NK-92 (cell line): ENCODE data around the gene ANAPC5.
"Not testable (repeated sequence)": the region's sequence is repeated elsewhere in the genome, so short reads cannot be mapped to it uniquely, and the experiment has no call there.

ENCODE experiments used
- DNase-seq: peaks from one replicate; lab custom pipeline; 2025; ENCODE audit not compliant: unreplicated experiment; lab: John Stamatoyannopoulos, UW

The ANAPC5 gene

DNA sequence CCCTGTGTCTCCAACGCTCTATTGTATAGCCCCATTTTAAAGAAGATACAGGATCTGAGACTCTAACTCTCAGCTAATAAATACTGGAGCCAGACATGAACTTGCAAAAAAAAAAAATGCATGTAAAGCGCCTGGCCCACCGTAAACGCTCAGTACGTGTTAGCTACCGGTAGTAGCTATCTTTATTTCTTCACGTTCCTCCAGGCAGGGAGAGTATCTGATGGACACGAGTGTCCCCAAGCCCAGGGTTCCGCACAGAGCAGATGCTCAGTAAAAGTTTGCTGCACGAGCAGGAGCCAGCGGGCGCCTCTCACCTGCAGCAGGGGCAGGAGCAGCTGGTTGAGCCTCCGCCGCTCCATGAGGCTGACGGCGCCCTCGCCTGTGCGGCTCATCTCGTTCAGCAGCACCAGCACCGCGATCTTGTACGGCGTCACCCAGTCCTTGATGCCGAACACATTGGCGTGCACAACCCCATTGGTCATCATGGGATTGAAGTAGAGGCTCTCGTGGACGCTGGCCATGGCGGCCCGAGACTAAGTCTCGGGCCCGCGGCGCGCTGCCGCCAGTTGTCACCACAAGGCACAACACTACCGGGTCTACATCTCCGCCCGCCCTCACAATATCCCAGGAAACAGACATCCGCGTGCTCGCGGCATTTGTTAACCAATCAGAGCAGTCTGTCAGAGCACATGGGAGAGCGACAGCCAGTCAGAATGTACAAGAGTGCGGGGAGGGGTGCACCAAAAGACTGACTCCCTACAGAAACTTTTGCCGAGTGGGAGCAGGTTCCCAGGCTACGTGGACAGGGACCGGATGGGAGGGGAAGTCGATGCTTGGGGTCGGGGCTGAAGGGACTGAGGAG, at the start of gene ANAPC5:
Gene ANAPC5, minus strand, starts transcription at position 592 of the 862 bp plus-strand sequence. Its CDS starts 71 bp downstream, at position 521.
- DNase-seq: peak; percentile 50

DNA sequence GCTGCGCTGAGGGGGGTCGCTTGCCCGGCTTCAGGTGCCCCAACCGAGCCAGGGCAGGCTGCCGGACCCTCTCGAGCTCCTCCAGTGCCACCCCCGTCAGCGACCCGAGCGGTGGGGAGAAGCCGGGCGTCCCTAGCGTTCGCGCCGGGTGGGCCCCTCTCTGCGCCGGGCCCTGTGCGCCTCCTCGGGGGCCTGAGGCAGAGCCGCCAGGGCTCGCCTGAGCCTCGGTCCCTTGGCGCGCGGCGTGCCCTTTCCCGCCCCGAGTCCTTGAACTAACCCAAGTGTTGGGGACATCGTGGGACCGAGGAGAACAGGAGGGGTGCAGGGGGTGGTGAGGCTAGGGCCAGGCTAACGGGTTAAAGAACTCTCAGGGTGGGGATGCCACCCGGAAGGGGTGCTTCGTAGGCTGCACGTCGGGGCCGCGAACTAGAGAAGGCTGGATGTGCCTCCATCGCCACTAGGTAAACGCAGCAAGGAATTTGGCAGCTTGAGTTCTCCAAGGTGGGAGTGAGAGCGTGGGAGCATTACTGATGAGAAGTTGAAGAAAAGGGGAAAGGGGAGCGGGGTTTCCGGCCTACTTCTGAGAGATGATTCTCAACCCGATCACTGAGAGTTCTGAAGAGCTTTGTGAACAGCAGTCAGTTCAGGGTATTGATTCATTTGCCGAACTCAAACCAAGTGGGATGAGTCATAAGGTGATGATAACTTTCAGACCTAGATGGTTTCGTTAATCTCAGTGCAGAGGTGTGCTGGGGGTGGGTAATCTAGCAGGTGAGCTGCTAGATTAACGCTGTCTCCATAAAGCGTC, 48.3 kb upstream of the ANAPC5 start:
- no peak for DNase-seq

DNA sequence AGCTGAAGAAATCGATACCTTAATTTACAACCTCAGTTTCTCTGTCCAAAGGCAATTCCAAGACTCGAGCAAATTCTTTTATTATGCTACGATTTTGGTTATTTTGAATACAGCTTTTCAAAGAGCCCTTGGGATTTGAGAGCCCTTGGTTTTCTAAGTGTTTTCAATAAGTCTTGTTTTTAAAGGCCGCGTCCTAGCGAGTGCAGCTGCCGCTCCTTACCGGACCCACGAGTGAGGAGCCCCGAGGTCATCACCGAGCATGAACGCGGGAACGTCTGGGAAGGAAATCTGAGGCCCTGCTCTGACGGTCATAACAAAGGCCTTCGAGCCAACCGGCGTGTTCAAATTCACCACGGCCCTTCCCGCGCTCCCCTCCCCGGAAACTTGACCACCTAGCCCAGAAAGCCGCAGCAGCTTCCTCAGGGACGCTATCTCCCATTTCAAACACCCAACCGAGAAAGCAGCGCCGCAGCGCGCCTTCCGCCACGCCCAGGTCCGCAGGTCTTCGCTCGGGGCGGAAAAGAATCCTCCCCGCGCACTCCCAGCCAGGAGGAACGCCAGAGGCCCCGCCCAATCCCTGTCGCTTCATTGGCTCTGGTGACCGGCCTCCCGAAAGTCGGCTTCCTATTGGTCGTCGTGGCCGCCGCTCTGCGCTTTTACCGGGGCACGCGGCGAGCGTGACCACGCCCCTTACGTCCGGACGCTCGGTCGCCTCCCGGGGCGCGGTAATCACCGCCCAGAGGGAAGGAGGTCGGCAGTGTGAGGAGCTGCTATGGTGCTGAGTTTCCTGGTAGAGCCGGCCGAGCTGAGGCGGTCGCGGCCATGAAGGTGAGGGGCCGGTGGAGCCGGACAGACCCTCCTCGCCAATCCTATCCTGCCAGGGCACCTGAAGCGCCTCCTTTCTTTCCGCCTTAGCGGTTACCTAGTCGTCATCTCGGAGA, 47.5 kb upstream of the ANAPC5 start, which contains the start of gene RNF34:
Gene RNF34, plus strand, starts transcription at position 728 of the 941 bp plus-strand sequence. Its CDS starts 95 bp downstream, at position 823.
- peak; percentile 81 for DNase-seq

DNA sequence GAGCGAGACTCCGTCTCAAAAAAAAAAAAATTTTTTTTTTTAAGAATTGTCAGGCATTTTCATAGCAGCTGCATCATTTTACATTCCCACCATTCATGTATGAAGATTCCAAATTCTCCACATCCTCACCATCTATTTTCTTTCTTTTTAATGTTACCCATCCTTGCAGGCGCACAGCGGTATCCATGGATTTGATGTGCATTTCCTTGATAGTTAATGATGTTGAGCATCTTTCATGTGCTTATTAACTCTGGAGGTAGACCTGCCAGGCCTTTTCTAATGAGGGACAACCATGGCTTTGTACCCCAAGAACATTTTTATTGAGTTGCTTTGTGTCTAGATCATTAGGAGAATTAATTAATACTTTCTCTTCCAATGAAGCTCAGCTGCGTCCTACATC, 46.1 kb upstream of the ANAPC5 start:
- DNase-seq: no peak

DNA sequence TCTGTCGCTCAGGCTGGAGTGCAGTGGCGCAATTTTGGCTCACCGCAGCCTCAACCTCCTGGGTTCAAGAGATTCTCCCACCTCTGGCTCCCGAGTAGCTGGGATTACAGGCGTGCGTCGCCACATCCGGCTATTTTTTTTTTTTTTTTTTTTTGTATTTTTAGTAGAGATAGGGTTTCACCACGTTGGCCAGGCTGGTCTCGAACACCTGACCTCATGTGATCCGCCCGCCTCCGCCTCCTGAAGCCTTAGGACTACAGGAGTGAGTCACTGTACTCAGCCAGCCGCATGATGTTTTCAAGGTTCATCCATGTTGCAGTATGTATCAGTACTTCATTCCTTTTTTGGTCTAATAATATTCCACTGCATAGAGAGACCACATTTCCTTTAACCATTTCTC, 45.3 kb upstream of the ANAPC5 start:
- no peak for DNase-seq

DNA sequence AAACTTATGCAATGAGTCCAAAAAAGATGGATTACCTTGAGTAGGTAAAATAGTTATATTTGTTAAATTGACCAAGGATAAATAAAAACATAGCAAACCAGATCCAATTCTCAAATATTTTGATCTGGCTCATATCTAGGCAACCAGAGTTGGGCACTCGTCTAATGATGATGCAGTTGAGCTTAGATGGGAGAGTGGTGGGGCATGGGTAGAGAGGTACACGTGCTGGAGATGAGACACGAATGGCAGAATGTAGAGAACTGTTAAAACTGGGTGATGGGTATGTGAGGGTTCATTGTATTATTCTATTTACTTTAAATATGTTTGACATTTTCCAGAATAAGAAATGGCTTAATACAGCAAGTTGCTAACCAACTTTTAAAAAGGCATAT, 40.1 kb upstream of the ANAPC5 start:
- DNase-seq: no peak

GRCh38 chr12:121391619-121392324, 39.6 kb upstream of the ANAPC5 start:
- DNase-seq: no peak

- no peak for DNase-seq
These were observed 38.6 kb upstream of the ANAPC5 start for GRCh38 chr12:121390856-121391255.

GRCh38 chr12:121388421-121388981, 36.3 kb upstream of the ANAPC5 start:
- DNase-seq: no peak

GRCh38 chr12:121384891-121385290, 32.7 kb upstream of the ANAPC5 start:
- DNase-seq: not testable (repeated sequence)

- no peak for DNase-seq
These were observed 31.4 kb upstream of the ANAPC5 start for GRCh38 chr12:121383601-121384021.

DNA sequence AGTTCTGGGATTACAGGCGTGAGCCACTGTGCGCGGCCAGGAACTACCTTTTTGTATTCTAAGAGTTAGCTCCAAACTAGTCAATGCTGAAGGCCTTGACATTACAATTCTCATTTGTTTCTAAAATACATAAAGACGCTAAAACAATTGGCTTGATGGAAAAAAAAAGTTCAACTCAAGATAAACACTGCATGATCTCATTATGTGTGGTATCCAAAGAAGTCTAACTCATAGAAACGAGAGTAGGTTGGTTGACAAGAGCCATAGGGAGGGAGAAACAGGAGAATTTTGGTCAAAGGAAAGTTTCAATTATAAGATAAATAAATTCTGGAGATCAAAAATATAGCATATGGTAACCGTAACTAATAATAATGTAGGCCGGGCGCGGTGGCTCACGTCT, 27.7 kb upstream of the ANAPC5 start:
- DNase-seq: no peak

DNA sequence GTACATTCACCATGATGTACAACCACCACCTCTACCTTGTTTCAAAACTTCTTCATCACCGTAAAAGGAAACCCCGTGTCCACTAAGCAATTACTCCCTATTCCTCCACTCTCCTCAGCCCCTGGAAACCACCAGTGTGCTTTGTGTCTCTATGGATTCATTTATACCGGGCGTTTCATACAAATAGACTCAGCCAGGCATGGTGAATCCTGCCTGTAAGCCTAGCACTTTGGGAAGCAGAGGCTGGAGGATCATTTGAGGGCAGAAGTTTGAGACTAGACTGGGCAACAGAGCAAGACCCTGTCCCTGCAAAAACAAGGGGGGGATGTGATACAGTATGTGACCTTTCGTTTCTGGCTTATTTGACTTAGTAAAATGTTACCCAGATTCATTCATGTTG, 26.5 kb upstream of the ANAPC5 start:
- DNase-seq: no peak

DNA sequence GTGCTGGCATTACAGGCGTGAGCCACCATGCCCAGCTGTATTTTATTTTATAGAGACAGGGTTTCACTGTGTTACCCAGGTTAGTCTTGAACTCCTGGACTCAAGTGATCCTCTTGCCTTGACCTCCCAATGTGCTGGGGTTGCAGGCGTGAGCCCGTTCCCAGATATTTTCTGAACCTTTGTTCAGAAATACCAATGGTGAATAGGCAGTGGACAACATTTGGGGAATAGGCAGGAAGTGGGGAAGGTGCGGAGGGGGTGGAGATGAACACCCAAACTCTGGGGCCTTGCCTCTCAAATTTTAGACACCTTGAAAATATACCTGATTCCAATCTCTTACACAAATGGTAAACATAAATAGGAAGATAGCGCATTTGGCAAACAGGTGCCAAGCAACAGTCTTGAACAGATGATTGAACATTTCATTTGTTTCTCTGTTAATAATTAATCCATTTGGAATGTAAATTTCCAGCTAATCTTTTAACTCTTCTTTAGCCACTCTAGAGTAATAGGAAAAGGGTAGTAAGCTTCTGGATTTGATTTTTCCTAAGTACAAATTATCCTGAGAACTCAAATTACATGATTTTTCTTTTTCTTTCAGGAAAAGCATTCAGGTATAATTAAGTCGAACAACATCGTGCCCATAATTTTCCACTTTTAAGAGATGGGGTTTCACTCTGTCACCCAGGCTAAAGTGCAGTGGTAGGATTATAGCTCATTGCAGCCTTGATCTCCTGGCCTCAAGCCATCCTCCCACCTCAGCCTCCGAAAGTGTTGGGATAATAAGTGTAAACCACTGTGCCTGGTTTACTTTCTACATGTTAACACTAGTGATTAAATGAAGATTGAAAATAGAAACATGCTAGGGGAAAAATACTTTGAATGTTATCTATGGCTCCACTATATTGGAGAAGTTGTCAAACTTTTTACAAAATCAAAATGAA, 24.8 kb upstream of the ANAPC5 start:
- no peak for DNase-seq

DNA sequence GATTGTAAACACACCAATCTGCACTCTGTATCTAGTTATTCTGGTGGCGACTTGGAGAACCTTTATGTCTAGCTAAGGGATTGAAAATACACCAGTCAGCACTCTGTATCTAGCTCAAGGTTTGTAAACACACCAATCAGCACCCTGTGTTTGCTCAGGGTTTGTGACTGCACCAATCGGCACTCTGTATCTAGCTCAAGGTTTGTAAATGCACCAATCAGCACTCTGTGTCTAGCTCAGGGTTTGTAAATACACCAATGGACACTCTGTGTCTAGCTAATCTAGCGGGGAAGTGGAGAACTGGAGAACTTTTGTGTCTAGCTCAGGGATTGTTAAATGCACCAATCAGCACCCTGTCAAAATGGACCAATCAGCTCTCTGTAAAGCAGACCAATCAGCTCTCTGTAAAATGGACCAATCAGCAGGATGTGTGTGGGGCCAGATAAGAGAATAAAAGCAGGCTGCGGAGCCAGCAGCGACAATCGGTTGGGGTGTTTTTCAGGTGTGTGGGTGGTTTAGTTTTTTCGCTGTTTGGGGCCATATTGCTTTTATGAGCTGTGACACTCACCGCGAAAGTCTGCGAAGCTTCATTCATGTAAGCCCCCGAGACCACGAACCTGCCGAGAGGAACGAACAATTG, 22.9 kb upstream of the ANAPC5 start:
- DNase-seq: not testable (repeated sequence)

- DNase-seq: not testable (repeated sequence)
These were observed 22.1 kb upstream of the ANAPC5 start for GRCh38 chr12:121374336-121374735.

GRCh38 chr12:121373755-121374154, 21.5 kb upstream of the ANAPC5 start:
- no peak for DNase-seq

DNA sequence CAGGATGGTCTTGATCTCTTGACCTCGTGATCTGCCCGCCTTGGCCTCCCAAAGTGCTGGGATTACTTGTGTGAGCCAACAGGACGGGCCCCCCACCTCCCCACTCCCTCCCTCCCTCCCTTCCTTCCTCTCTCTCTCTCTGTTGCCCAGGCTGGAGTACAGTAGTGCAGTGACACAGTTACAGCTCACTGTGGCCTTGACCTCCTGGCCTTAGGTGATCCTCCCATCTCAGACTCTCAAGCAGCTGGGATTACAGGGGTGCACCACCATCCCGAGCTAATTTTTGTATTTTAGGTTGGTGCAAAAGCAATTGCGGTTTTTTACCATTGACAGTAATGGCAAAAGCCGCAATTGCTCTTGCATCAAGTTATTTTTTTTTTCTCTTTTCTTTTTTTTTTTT, 19.2 kb upstream of the ANAPC5 start:
- DNase-seq: no peak
